GM21786 (cell line): Measurements from ENCODE around the gene TMEM252.

Experiments used
- ATAC-seq: cut with Tn5 transposase; IDR thresholded peaks from one replicate; pipeline ENCODE4 v1.9.1; 2021; ENCODE audit not compliant: unreplicated experiment

Gene TMEM252, protein sequence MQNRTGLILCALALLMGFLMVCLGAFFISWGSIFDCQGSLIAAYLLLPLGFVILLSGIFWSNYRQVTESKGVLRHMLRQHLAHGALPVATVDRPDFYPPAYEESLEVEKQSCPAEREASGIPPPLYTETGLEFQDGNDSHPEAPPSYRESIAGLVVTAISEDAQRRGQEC

DNA sequence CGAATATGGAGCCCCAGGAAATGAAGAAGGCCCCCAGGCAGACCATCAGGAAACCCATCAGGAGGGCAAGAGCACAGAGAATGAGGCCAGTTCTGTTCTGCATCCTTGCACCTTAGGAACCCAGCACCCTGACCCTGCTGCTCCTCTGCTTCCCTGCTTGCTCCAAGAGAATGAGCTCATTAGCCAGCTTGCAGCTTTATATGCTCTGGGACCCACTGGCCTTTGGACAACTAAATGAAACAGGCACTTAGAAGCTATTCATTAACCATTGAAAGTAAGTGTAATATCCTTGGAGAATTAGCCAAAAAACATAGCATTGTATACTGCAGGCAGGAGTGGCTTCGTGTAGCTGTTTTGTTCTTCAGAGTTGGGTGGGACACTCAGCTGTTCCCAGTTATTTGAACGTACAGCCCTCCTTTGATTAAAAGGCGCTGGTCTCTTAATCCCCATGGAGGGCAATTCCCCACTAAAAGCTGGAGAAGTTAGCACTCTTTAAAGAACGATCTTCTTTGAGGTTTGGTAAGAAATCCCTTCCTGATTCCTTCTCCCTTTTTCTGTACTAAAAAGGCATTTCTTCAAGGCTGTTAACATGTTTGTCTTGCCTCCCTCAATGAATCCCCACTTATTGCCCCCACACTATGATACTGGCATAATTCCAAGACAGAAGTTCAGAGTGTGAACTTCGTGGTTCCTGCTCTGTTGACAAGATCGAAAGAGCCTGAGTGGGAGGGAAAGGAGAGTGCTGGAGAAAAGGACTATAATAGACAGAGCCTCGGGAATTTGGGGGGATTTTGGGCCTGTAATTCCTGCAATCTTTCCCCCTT is at the start of gene TMEM252:
TSS of gene TMEM252 (minus strand) at position 172 of the 824 bp plus-strand sequence. CDS start at position 103, 69 bp downstream.
- no peak for ATAC-seq

DNA sequence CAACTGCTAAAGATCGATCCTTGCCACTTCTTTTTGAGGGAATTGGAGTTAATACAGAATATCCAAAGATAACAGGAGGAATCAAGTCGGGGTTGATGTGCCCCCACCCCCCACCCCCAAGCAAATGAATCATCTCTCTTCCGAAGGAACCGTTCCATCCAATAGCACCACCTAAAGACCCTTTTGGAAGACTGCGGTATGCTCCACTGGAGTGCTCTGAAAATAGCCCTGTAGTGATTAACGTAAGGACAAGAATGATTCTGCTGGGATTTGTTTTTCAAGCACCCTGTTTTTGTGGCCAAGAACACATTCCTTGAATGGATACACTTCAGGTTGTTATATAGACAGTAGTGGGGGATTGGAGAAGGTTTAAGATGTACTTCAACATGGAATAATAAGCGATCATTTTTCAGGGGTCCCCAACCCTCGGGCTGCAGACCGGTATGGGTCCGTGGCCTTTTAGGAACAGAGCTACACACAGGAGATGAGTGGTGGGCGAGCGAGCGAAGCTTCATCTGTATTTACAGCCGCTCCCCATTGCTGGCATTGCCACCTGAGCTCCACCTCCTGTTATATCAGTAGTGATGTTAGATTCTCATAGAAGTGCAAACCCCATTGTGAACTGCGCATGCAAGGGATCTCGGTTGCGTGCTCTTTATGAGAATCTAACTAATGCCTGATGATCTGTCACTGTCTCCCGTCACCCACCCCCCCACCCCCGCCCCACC is 44.5 kb upstream of the TMEM252 start:
- ATAC-seq, result no peak

DNA sequence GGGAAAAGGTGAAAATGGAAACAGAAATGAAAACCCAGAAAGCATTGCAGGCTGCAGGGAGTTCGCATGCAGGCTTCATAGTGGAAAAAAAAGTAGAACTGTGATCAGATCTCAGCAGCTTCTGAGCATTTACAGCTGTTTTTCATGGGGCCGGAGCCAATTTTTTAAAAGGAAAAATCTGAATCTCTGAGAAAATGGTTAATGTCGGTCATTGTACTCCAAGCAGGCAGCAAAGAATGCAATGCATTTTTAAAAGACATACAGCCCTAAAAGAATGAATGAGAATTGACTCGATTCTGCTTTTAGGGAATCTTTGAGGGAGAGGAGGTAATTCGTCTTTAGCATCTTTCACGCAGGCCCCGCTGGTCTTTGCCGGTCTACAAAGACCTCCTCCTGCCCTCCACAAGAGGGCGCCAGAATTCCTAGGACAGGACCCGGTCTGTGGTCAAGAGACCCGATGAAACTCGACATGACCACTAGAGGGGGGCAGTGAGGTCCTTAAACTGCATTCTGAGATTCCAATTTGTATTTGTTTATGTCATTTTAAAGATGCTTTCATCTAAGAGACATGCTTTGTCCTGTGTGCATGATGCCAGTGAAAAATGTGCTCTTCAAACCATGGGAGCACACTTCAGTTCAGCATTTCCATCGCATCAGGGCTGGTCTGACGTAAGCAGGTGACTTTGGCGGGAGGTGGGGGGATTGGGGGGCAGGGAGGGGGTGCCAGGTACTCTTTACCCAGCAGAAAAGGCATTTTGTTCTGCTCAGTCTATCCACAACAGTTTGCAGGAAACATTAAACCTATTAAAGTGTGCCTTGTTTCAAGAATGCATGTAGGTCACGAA is 43.7 kb upstream of the TMEM252 start:
- ATAC-seq, result peak; percentile 81

DNA sequence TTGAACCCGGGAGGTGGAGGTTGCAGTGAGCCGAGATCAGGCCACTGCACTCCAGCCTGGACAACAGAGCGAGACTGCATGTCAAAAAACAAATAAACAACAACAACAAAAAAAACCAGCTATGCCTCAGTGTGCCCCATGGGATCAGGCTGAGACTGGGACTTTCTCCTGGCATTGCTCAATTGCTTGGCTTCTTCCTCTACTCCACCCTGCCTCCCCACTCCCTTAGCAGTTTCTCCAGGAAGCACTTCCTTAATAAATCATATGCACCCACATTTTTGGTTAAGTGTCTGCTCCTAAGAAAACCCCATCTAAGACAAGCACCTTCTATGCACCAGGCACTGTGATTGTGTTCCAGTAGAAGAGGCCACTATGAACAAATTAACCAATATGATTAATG is 41.0 kb upstream of the TMEM252 start:
- no peak for ATAC-seq

DNA sequence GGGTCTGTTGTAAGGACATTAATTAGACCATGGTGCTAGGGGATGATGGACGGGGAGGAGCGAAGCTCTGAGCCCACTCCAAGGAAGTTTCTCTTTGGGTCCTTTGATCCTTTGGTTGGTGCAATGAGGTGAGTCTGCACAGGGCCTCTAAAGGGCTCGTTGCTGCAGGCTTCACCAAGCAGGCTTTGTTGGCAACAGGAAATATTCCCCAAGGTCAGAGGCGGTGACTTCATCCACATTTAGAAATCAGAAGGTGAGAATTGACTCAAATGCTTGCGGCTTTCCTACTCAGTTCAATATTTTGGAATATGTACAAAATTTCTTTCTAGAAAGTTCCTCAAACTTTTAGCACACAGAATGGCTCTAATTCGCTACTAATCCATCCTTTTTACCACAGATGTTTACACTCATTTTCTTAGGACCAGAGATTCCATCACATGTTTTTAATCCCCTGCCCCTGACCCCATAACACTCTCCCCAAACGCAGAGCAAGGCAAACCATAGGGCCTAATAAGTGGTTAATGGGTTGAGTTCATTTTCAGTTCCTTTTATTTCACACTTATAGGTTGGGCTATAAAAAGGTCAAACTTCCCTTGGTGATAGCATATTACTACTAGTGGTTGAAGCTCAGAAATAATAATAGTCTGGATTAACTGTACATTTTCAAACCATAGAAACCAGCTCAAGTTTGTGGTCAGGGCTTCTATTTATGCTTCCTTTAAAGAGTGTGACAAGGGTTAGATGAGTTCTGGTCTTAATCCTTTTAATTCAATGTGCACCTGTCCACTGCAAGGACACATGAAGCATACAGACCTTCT is 37.3 kb upstream of the TMEM252 start:
- peak; percentile 91 for ATAC-seq

DNA sequence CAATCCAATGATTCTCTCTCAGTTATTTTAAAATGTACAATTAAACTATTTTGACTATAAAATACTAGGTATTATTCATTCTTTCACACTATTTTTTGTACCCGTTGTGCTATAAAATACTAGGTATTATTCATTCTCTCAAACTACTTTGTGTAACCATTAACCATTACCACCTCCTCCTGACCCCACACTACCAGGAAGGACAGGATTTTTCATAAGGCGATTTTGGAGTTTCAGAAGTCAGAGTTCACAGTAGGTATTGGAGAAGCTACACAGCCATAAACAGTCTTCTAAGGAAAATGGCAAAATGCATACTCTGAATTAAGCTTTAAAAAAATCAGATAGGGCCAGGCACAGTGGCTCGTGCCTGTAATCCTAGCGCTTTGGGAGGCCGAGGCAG is 35.1 kb upstream of the TMEM252 start:
- no peak for ATAC-seq

DNA sequence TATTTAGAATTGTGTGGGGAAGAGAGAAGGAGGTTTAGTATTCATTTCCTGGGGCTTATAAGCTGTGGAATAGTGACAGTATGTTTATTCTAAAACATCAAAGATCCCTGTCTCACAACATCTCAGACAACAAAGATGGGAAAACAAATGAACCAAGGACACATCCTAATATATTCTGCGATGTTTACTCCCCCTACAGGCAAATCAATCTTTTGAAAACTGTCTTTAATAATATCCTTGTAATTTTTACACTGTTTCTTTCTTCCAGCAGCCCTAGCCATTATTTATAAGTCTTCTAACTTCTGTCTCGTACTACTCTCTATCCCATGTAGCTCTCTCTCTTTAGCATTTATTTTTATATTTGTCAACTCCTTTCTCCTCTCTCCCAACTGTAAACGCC is 33.5 kb upstream of the TMEM252 start:
- ATAC-seq, result no peak

DNA sequence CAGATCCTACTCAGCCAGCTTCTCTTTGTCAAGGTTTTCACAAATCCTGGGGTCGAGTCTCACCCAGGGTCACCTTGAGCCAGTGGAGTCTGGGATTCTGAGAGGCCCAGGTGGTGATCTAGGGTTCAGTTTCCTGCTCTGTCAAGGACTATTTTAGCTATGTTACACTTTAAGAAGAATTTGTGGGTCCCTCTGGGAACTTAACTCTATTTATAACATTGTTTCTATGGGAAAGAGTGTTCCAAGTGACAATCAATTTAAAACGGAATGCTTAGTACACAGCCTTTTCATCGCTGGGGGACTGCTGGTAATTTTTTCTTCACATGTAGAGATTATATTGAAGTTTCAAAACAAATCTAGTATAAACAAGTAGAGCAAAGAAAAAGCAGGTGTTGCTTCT is 26.9 kb upstream of the TMEM252 start:
- no peak for ATAC-seq

DNA sequence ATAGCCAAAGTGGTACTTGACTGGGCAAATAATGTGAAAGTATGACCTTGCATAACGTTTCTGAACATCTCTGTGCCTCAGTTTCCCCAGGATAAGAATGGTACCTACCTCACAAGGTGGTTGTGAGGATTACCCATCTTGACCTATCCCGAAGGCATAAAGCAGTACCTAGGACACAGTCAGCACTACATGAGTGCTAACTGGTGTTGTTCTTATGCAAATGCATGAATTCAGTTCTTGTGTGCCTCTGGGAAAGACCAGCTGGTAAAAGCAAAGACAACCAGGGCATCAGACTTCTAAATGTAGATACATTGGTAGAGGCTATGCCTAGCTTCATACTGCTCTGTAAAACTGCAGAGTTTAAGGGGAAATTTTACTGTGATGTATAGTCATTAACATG is 21.8 kb upstream of the TMEM252 start:
- no peak for ATAC-seq

DNA sequence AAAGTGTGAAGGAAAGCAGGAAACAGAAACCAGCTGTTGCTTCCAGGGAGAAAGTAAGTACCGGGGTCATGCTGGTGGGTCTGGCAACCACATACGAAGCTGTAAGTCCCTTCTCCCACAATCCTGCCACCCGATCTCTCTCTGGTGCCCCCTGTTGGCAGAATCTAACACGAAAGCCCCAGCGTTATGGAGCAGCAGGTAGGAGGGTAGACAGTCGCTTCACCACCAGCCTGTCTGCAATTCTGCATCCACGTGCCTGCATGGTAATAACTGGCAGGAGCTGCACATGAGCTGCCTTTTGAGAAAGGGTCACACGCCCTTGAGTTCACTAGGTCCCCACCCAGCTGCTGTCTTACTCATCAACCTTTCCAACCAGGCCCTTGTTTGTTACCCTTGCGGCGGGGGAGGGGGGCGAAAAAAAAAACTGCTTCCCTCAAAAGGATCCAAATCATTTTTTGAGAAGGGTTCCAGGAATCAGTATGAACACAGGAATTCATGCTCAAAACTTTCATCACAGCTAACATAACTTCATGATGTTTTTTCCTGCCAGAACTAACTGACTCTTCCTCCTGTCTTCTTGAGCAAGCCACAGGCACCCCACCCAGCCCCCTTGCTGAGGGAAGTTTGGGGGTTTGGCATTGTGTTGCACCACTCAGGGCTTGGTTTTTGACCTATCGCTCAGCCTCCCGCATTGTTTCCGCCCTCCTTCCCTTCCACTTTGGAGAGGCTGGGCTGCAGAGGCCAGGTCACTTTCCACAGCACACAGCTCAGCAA is 19.6 kb upstream of the TMEM252 start:
- peak; percentile 58 for ATAC-seq

DNA sequence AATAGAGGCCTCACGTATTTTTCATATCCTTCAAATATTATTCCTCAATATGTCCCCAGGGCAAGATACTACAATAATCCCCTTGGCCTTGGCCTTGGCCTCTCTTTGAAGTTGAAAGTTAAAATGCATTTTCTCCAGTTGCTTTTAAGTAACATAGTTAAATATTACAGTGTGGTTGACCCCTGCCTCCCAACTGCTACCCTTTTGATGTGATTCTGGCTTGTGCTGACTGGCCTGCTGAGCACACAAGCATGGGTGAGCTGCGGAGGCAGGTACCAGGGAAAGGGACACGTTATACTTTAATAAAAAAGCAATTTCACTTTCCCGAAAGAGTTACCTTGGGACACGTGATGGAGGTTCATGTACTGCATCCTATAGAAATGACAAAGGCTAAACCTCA is 17.9 kb upstream of the TMEM252 start:
- no peak for ATAC-seq

DNA sequence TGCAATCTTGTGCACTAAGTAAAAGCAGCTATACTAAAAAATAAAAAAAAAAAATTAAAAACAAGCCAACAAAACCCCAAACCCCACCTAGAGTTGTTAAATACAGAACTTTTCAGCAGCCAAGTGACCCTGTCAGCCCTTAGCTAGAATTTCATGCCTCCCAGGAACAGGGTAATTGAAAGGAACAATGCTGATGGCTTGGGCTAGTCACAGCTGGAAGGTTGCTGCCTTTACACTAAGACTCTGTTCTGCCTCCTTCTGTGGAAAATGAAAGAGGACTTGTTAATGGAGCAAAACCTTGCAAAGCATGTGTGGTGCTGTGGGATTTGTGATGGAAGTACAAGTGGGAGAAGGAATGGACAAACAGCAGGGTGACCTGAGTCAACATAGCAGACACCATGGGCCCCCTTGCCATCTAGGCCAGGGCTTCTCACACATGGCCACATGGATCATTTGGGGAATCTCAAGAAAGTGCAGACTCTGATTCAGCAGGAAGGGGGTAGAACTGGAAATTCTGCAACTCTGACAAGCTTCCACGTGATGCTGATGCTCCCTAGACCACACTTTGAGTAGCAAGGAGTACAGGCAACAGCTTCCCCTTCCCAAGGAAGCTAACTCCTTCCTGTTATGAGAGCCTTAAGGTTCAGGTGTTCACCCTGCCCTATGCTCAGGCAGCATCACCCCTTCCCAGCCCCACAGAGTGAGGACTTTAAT is 14.9 kb upstream of the TMEM252 start:
- ATAC-seq, result no peak

DNA sequence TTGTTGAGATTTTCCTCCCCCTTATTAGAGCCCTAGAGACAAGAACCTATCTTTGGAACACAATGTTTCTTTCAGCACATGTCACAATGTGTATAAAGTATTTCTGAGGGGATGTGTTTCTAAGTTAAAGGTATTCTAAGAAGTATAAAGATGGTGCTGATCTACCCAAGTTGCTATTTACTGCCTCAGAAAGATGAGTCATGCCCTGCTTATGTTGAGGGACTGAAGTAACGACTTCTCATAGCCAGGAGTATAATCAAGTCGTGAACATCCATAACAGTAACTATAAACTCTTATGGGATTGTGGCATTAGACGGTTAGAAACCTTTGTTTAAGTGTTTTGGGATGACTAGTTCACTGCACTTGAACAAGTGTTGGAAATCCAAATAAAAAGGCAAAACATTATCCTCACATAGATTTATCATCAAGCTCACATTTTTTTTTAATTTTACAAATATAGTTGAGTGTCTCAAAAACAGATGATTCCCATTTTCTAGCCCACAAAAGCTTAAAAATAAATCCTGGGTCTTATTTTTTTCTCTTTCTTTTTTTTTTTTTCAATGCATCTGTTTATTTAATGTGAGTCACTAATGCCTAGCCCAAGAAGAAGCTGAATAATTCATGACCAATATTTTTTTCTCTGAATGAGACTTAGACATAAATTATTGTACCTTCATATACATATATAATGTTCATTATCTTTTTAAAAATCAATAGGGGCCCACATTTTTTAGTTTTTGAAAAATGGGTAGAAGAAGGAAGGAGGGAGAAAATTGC is 12.2 kb upstream of the TMEM252 start:
- ATAC-seq, result no peak

DNA sequence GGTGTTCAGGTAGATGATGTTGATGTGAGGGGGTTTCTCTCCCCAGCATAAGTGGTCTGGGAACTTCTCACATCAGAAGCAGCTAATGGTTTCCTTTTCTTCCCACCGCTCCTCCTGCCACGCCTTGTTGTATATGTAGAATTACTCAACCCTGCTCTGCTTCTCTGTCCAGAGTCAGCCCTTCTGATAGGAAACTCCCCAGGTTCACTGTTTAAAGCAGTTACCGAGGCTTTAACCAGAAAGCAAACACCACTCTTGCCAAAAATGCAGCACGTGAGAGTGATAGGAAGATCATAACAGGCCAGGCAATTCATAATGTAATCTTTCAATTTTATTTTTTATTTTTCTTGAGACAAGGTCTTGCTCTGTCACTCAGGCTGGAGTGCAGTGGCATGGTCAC is 10.5 kb upstream of the TMEM252 start:
- no peak for ATAC-seq

DNA sequence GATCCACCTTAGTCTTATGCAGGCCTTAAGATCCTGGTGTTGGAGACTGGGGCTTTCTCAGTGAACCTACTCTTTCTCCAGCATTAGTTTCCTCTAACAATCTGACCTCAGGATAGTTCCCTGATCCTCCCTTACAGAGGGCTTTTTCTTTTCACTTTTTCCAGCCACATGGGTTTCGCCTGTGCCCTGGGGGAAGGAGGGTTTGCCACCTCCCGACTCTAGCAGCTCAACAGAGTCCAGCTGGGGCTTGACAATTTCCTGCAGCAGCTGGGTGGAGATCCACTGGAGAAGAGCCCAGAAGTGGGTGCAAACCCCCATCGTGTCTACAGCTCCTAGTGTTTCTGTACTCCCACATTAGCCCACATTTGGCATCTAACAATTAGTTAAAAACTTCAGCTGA is 7.6 kb upstream of the TMEM252 start:
- ATAC-seq, result no peak

DNA sequence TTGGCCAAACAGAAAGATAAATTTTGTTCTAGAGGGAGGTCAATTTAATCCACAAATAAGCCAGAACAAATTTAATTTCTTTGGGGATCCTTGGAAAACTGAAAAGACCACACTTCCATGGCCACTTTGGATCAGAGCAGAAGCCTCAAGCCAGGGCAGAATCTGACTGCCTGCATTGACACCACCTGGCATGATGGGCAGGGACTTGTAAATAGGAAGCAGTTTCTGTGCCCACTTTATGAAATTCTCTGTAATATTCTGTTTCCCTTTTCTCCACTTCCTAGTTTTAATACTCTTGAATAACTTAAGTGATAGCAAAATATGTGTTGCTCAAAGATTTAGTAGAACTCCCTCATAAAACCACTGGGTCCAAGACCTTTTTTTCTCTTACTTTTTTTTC is 6.7 kb upstream of the TMEM252 start:
- no peak for ATAC-seq

DNA sequence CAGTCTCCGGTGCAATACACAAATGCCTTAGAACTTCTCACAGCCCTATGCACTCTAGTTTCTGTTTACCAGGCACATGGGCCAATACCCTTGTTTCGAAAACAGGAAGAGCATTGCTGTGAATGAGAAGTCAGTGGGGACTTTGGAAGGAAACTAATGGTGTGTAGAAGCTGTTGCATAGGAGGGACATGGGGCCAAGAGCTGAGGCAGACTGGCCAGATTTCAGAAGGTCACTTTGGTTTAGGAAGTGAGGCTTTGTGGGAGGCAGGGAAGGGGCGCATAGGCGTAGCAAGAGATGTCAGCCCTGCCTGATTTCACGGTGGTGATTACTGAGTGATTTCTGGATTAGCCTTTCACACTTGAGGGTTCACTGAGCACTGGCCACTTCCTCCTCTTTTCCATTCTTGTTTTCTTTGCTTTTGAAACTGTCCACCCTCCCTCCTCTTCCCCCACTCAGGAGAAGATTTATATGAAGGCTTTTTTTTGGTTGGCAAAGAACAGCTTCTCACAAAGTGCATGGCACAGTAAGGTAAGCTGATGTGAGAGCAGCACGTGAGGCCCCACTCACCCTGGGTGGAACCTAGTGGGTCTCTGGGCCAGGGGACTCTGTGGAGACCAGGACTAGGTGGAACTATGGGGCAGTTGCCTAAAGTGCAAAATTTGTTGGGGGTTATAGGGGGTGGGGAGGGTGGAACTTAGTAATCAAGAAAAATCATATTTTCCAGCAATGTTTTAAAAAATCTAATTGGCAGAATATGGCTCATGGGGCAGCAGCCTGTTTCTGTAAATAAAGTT is 6.1 kb upstream of the TMEM252 start:
- ATAC-seq, result peak; percentile 81
